ENCODE data around the gene TMEM200B.
"Not testable (repeated sequence)": the region's sequence is repeated elsewhere in the genome, so short reads cannot be mapped to it uniquely, and the experiment has no call there.

Gene TMEM200B

GRCh38 chr1:29105822-29106221 lies 17.9 kb downstream of the TMEM200B start:
- no peak for FAIRE-seq

GRCh38 chr1:29100487-29100886 lies 23.2 kb downstream of the TMEM200B start:
- FAIRE-seq: peak; percentile 41

- FAIRE-seq: no peak
Observed at GRCh38 chr1:29099286-29099685, 24.4 kb downstream of the TMEM200B start.

DNA sequence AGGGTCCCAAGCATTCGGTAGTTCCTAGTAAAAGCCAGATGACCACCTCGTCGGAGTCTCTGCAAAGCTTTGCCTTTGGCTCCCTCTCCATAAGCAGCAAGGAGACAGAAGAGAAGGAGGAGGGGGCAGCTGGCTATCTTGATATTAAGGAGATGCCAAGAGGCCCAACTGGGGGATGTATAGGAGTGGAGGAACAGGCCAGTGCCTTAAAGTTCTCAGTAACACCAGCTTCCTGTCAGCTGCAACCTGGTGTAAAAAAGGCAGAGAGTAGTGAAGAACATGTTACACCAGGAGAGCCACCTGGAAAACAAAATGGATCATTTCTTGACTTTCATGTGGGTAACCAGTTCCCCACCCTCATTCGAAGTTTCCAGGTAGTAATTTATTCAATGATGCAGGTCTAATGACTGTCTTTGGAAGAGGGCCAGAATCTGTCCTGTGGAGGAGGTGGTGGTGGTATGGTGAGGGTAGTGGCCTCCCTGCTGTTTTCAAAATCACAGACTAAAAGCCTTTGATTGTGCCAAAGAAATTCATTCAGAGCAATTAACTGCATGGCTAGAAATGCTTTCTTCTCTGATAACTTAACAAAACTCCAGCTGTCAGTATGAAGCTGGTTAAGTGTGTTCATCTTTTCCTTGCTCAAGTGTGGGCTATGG lies 27.3 kb downstream of the TMEM200B start:
- no peak for FAIRE-seq

DNA sequence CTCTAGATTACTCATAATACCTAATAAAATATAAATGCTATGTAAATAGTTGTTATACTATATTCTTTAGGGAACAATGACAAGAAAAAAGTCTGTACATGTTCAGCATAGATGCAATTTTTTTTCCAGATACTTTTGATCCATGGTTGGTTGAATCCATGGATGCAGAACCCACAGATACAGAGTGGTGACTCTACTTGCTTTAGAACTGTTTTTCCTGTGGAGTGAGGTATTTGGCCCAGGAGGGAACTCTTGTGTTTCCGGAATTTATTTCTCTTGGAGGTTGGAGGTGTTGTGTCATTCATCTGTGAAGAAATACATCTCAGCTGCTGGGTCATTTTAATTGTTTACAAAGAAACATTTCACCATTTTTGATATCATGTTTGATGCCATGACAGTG lies 28.7 kb downstream of the TMEM200B start:
- FAIRE-seq: no peak

- no peak for FAIRE-seq
Observed at GRCh38 chr1:29094433-29094832, 29.3 kb downstream of the TMEM200B start.

DNA sequence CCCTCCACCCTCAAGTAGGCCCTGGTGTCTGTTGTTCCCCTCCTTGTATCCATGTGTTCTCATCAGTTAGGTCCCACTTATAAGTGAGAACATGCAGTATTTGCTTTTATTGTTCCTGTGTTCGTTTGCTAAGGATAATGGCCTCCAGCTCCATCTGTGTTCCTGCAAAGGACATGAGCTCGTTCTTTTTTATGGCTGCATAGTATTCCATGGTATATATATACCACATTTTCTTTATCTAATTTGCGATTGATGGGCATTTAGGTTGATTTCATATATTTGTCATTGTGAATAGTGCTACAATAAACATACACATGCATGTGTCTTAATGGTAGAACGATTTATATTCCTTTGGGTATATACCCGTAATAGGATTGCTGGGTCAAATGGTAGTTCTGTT lies 31.0 kb downstream of the TMEM200B start:
- FAIRE-seq: not testable (repeated sequence)

- FAIRE-seq: no peak
Observed at GRCh38 chr1:29090937-29091618, 32.6 kb downstream of the TMEM200B start.

- no peak for FAIRE-seq
Observed at GRCh38 chr1:29084196-29084521, 39.5 kb downstream of the TMEM200B start.

GRCh38 chr1:29083317-29084195 lies 40.1 kb downstream of the TMEM200B start:
- FAIRE-seq: no peak

DNA sequence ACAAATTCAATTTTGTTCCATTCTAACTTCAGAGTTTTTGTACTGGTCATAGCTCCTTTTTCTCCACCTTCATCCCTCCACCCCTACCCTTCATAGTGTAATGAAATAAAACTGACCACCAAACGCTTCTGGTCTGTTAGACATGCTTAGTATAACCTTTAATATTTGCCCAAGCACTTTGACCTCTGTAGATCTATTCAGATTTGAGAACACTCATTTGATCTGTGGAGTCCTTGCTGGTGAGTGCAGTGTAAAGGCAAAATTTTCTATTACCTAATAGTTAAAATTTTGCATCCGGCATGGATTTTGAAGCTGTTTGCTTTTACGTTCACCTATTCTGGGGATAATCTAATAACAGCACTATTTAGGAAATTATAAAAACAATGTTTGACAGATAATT lies 41.2 kb downstream of the TMEM200B start:
- no peak for FAIRE-seq

DNA sequence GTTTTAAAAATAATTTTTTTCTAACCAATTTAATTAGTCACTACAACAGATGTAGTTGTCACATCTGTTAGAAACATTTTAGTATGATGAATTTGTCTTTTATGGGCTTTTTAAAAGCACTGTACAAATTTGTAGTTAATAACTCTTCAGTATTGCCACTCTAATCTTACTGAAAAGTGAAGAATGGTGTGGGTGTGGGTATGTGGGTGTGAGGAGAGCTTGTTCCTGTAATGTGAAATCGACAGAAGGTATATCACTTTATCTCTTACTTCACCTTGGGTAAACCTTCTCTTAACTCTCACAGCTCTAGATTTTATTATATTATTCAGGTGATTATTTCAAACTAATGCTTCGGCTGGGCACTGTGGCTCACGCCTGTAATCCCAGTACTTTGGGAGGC lies 42.5 kb downstream of the TMEM200B start:
- FAIRE-seq: no peak

- not testable (repeated sequence) for FAIRE-seq
Observed at GRCh38 chr1:29079916-29080629, 43.6 kb downstream of the TMEM200B start.

DNA sequence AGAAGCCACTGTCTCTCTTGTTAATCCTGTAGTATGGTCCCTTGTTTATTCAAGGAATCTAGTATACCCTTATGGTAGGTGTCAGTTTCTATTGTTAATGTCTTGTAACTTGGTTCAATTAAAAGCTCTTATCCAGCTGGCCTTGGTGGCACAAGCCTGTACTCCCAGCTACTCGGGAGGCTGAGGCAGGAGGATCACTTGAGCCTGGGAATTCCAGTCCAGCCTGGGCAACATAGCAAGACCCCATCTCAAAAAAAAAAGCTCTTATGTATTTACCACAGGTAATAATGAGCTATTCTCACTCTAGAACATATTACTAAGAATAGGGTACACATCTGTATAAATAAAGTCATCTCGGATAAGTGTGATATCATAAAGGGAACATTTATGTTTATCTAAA lies 46.5 kb downstream of the TMEM200B start:
- no peak for FAIRE-seq

Measured in colon (tissue), 2 donors.